Mucosa of rectum (tissue), 2 donors: ENCODE measurements around the gene CAMSAP2.

Experiments
- H3K27ac ChIP-seq, 2 donors: one replicate each; pipeline ENCODE4 v1.7.0; 2013; ENCODE audit warnings: inconsistent platforms in 2 of 2, low read depth in 2 of 2, low read length in 2 of 2
- H3K27me3 ChIP-seq, 2 donors: one replicate each; pipeline ENCODE4 v1.7.0; 2013; ENCODE audit warnings: low read length in 2 of 2; ENCODE audit not compliant: control insufficient read depth in 2 of 2, insufficient read depth in 2 of 2
- H3K36me3 ChIP-seq, 2 donors: one replicate each; pipeline ENCODE4 v1.7.0; 2013; ENCODE audit warnings: low read length in 2 of 2; ENCODE audit not compliant: control insufficient read depth in 2 of 2, insufficient read depth in 2 of 2
- H3K4me1 ChIP-seq, 2 donors: one replicate each; pipeline ENCODE4 v1.7.0; 2013; ENCODE audit warnings: low read length in 2 of 2, mild to moderate bottlenecking in 1 of 2; ENCODE audit not compliant: control insufficient read depth in 2 of 2, insufficient read depth in 2 of 2
- H3K4me3 ChIP-seq, 2 donors: one replicate each; pipeline ENCODE4 v1.7.0; 2013; ENCODE audit warnings: low read length in 2 of 2
- H3K9ac ChIP-seq, 2 donors: one replicate each; pipeline ENCODE4 v1.7.0; 2013; ENCODE audit warnings: low read length in 2 of 2, low read depth in 1 of 2, mild to moderate bottlenecking in 1 of 2
- H3K9me3 ChIP-seq, 2 donors: one replicate each; pipeline ENCODE4 v1.7.0; 2013; ENCODE audit warnings: low read length in 2 of 2; ENCODE audit not compliant: control insufficient read depth in 2 of 2
- donor health status: healthy.
- donor health status: Normal muscosa, but diverticular disease.

CAMSAP2 gene

DNA sequence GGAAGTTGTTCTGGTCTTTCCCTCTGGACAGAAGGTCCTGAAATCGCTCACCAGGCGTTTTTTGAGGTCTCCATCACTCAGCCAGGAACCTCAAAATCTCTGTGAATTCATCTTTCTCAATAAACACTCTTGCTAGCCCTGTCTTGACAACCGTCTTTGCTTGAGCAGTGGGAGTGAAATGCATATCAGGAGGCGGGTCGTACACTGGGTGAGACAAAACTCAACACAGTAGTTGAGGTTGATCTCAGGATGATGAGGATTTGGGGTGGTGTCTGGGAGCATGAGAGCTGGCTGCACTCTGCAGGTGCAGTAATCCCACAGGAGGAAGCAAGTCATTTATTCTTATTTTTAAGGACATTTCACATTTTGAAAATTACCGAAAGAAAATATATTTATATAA is 136.0 kb downstream of the CAMSAP2 start:
- Histone ChIP-seq H3K9me3 (no peaks in the 10 kb centered on the region), H3K36me3 (no peaks in the 10 kb centered on the region), H3K9ac (no peak overlapping the region), H3K4me1 (peaks cover 6 to 9% of the 10 kb centered on the region in 2 donors), H3K27me3 (peaks cover 20 to 24% of the 10 kb centered on the region in 2 donors), H3K4me3 (no peak overlapping the region), H3K27ac (no peak overlapping the region)

- peaks cover 20 to 24% of the 10 kb centered on the region in 2 donors for H3K27me3 ChIP-seq
- no peak overlapping the region for H3K27ac ChIP-seq
Measured at GRCh38 chr1:200875416-200875815, 136.7 kb downstream of the CAMSAP2 start.

GRCh38 chr1:200877010-200877409 is 138.3 kb downstream of the CAMSAP2 start:
- Histone ChIP-seq H3K9me3 (no peaks in the 10 kb centered on the region), H3K27me3 (peaks cover 20 to 21% of the 10 kb centered on the region in 2 donors), H3K4me3 (no peak overlapping the region)

More at GRCh38 chr1:200875416-200875815, 136.7 kb downstream of the CAMSAP2 start:
- Histone ChIP-seq H3K9ac (no peak overlapping the region), H3K4me3 (no peak overlapping the region), H3K4me1 (peaks cover 6 to 9% of the 10 kb centered on the region in 2 donors), H3K36me3 (no peaks in the 10 kb centered on the region), H3K9me3 (no peaks in the 10 kb centered on the region)

DNA sequence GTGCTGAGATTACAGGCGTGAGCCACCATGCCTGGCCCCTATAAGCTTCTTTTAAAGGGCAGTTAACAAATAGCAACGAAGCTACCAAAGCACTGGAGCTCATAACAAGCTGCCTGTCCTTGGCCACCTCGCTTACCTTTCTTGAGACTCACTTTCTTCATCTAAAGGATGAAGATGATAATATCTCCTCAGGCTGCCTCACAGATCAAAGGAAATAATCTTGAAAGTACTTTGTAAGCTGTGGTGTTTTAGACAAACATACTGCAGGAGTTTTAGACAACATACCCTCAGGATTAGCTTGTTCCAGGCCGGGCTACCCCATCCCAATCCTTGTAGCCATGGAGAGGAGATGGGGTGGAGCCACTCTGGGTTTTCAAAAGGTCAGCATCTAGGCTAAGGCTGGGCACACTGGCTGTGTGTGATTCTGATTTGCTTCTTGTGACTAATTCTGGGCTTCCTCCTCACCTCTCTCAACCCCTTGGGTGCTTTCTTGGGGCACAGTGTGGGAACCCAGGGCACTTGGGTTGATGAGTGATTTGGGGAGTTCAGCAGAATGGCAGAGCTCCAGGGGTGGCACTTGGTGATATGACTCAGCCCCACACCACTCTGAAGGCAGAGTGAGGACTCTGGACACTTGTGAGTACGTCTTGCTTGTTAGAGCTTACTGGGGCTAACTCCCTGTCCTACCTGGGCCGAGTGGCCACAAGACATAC is 139.3 kb downstream of the CAMSAP2 start:
- H3K9me3 ChIP-seq, result no peaks in the 10 kb centered on the region
- no peaks in the 10 kb centered on the region for H3K36me3 ChIP-seq
- H3K9ac ChIP-seq, result no peak overlapping the region
- H3K4me3 ChIP-seq, result no peak overlapping the region
- H3K27me3 ChIP-seq, result peaks cover 14 to 18% of the 10 kb centered on the region in 2 donors
- no peak overlapping the region for H3K27ac ChIP-seq
- peaks cover 6 to 7% of the 10 kb centered on the region in 2 donors for H3K4me1 ChIP-seq

More at GRCh38 chr1:200877010-200877409, 138.3 kb downstream of the CAMSAP2 start:
- Histone ChIP-seq H3K9ac (no peak overlapping the region), H3K36me3 (no peaks in the 10 kb centered on the region), H3K27ac (no peak overlapping the region), H3K4me1 (peaks cover 6 to 9% of the 10 kb centered on the region in 2 donors)

DNA sequence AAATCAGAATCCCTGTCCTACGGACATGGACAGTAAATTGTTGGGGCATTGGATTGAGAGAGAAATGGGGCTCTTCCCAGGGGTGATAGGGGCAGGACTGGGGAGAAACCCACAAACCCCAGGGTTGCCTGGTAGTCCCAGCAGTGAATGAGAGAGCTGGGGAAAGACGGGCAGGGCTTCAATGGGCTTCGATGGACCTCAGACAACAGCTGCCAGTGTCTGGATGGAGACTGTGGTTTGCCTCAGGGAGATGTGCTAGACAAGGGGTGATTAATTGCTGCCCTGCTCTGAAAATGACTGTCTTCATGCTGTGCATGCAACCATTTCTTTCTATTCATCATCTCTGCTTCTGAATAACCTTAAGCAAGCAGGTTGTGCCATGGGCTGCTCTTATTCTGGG is 141.5 kb downstream of the CAMSAP2 start:
- Histone ChIP-seq H3K4me1 (no peaks in the 10 kb centered on the region), H3K27me3 (peaks cover 0 to 2% of the 10 kb centered on the region in 2 donors), H3K4me3 (no peak overlapping the region), H3K9ac (no peak overlapping the region), H3K9me3 (no peaks in the 10 kb centered on the region), H3K27ac (no peak overlapping the region), H3K36me3 (no peaks in the 10 kb centered on the region)

DNA sequence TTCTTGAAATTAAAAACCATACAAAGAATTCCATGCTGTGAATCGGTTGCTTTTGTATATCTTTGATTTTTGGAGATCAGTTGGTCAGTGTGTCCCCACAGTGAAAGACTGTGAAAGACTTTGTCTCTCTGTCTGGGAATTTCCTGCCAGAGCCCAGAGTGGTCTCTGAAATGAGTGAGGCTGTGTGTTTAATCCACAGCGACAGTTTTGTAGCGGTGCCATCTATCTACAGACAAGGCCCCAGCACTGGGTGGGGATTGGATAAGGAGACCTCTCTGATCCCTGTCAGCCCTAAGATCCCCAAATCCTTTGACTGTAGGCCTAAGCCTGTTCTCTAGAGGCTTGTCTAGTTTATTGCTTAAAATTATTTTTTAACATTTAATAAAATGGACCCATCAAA is 144.4 kb downstream of the CAMSAP2 start:
- Histone ChIP-seq H3K9me3 (no peaks in the 10 kb centered on the region), H3K4me3 (no peak overlapping the region), H3K27me3 (no peaks in the 10 kb centered on the region), H3K27ac (no peak overlapping the region), H3K36me3 (no peaks in the 10 kb centered on the region), H3K9ac (no peak overlapping the region), H3K4me1 (peaks cover 0 to 1% of the 10 kb centered on the region in 2 donors)

DNA sequence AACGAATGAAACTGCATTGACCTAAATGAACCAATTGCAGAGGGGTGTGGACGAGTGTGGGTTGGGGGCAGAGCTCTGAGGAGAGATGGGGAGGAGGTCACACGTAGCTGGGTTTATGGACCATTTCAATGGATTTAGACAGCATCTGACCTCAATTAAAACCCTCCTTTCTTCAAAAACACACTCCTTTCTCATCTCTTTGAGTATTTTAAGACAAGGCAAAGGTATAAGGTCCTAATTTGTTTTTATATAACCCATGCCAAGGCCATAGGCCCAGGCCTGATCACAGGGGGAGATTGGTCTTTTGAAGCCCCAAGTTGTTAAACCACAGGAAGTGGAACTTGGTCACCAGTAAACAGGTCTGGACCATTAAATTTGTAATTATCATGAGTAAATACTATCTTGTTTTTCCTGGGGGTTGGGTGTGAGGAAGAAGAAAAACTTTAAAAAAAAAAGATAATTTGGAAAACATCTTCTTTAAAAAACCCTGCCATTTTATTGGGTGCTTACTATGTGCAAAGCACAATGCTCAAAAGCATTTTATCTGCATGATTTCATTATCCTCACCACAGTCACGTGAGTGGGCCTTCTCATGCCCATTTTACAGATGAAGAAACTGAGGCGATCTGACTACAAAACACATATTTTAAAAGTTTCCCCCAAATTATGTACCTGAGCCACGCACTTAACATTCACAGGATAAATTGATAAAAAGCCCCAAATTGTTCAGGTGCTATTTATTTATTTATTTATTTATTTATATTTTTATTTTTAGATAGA is 147.1 kb downstream of the CAMSAP2 start:
- H3K4me3 ChIP-seq, result no peak overlapping the region
- peaks cover 12 to 16% of the 10 kb centered on the region in 2 donors for H3K4me1 ChIP-seq
- H3K27me3 ChIP-seq, result no peaks in the 10 kb centered on the region
- H3K36me3 ChIP-seq, result no peaks in the 10 kb centered on the region
- no peak overlapping the region for H3K27ac ChIP-seq
- no peak overlapping the region for H3K9ac ChIP-seq
- H3K9me3 ChIP-seq, result no peaks in the 10 kb centered on the region

GRCh38 chr1:200886594-200886993 is 147.9 kb downstream of the CAMSAP2 start:
- Histone ChIP-seq H3K4me3 (no peak overlapping the region), H3K4me1 (peaks cover 17 to 19% of the 10 kb centered on the region in 2 donors)

DNA sequence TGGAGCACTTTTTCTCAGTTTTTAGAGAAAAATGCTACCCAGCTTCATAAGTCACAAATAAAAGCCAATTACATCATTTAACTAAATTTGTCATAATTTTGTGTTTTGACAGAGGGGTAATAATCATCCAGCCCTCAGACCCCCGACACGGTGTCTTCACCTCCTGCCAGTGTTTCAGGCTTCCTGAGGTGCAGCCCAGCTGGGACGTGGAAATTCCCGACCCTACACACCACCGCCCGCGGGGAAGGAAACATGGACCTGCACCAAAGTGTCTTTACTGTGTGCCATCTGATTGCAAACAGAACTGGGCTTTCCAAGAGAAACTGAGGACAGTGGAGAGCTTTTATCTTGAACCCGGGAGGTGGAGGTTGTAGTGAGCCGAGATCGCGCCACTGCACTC is 148.3 kb downstream of the CAMSAP2 start:
- Histone ChIP-seq H3K4me1 (peaks cover 21 to 22% of the 10 kb centered on the region in 2 donors), H3K36me3 (no peaks in the 10 kb centered on the region), H3K27me3 (no peaks in the 10 kb centered on the region), H3K9me3 (no peaks in the 10 kb centered on the region), H3K9ac (no peak overlapping the region), H3K4me3 (no peak overlapping the region), H3K27ac (no peak overlapping the region)

More at GRCh38 chr1:200886594-200886993, 147.9 kb downstream of the CAMSAP2 start:
- H3K36me3 ChIP-seq, result no peaks in the 10 kb centered on the region
- no peak overlapping the region for H3K27ac ChIP-seq
- no peaks in the 10 kb centered on the region for H3K27me3 ChIP-seq
- H3K9me3 ChIP-seq, result no peaks in the 10 kb centered on the region
- H3K9ac ChIP-seq, result no peak overlapping the region

DNA sequence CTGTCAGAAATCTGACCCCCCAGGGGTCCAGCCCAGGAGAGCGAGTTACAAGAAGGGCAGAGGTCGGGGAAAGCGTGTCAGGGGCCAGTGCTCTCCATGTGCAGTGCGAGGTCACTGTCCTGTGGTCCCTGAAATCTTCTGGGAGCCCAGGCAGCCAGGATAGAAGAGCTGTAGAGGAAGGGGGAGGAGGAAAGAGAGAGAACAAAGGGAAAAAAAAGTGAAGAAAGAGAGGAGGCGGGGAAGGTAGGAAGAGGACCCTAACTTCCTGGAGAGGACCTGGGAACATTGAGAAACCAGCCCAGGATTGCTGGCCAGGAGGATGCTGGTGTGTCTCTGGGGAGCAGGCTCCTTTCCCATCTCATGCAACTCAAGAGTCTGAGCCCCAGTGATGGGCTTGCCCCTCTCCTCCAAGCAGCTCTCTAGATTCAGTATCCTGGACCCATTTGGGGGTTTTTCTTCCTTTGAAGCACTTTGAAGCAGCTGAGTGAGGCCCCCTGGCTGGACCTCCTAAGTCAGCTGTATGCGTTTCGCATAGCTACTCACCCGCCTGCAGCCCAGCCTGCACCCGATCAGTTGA is 149.2 kb downstream of the CAMSAP2 start:
- H3K27me3 ChIP-seq, result no peaks in the 10 kb centered on the region
- H3K36me3 ChIP-seq, result no peaks in the 10 kb centered on the region
- no peaks in the 10 kb centered on the region for H3K9me3 ChIP-seq
- peak overlapping the region in 1 of 2 donors; percentile 20 for H3K4me3 ChIP-seq
- H3K27ac ChIP-seq, result peak overlapping the region in 1 of 2 donors; percentile 40
- H3K4me1 ChIP-seq, result peaks cover 27 to 29% of the 10 kb centered on the region in 2 donors
- peak overlapping the region in 1 of 2 donors; percentile 28 for H3K9ac ChIP-seq
